Activated T-cell treated with anti-CD3 and anti-CD28 coated beads, Interleukin-2, amount 50 U/mL, for 24 hours (primary cell): ENCODE measurements around the gene ZBED4.

Source experiments
- DNase-seq: peaks from one replicate; pipeline ENCODE4 v3.0.0-alpha.2; 2020
- H3K27ac Mint-ChIP-seq: 2 replicates; pipeline ENCODE4 v1.8.0; 2020; ENCODE audit warnings: mild to moderate bottlenecking, mixed read lengths
- H3K27me3 Mint-ChIP-seq: 2 replicates; pipeline ENCODE4 v1.8.0; 2020; ENCODE audit warnings: mixed read lengths
- H3K36me3 Mint-ChIP-seq: 2 replicates; pipeline ENCODE4 v1.8.0; 2020; ENCODE audit warnings: low read depth, mixed read lengths
- H3K4me1 Mint-ChIP-seq: 2 replicates; pipeline ENCODE4 v1.8.0; 2020; ENCODE audit warnings: low read depth, mixed read lengths
- H3K4me3 Mint-ChIP-seq: 2 replicates; pipeline ENCODE4 v1.8.0; 2020; ENCODE audit warnings: mild to moderate bottlenecking, moderate library complexity, mixed read lengths
- H3K9me3 Mint-ChIP-seq: 2 replicates; pipeline ENCODE4 v1.8.0; 2020; ENCODE audit warnings: mixed read lengths

Gene ZBED4

GRCh38 chr22:49856343-49856742, 2.7 kb downstream of the ZBED4 start:
- peaks cover 21% of the 10 kb centered on the region for H3K36me3 Mint-ChIP-seq
- no peaks in the 10 kb centered on the region for H3K9me3 Mint-ChIP-seq
- H3K27ac Mint-ChIP-seq = no peak overlapping the region
- H3K4me1 Mint-ChIP-seq = peaks cover 54% of the 10 kb centered on the region
- no peak for DNase-seq
- H3K27me3 Mint-ChIP-seq = no peaks in the 10 kb centered on the region
- peak overlapping the region; percentile 90 for H3K4me3 Mint-ChIP-seq

- no peak for DNase-seq
- H3K36me3 Mint-ChIP-seq = peaks cover 21% of the 10 kb centered on the region
- peak overlapping the region; percentile 50 for H3K27ac Mint-ChIP-seq
- H3K4me1 Mint-ChIP-seq = peaks cover 56% of the 10 kb centered on the region
- no peaks in the 10 kb centered on the region for H3K27me3 Mint-ChIP-seq
- H3K4me3 Mint-ChIP-seq = no peak overlapping the region
- H3K9me3 Mint-ChIP-seq = no peaks in the 10 kb centered on the region
Observed at GRCh38 chr22:49856766-49857618, 3.3 kb downstream of the ZBED4 start.

GRCh38 chr22:49858827-49859226, 5.2 kb downstream of the ZBED4 start:
- H3K4me1 Mint-ChIP-seq = peaks cover 68% of the 10 kb centered on the region
- H3K27me3 Mint-ChIP-seq = no peaks in the 10 kb centered on the region
- no peak overlapping the region for H3K27ac Mint-ChIP-seq
- no peak overlapping the region for H3K4me3 Mint-ChIP-seq
- no peaks in the 10 kb centered on the region for H3K9me3 Mint-ChIP-seq
- DNase-seq = no peak
- H3K36me3 Mint-ChIP-seq = peaks cover 21% of the 10 kb centered on the region

GRCh38 chr22:49861642-49862495, 8.2 kb downstream of the ZBED4 start:
- peaks cover 65% of the 10 kb centered on the region for H3K4me1 Mint-ChIP-seq
- H3K36me3 Mint-ChIP-seq = peaks cover 24% of the 10 kb centered on the region
- peaks cover 8% of the 10 kb centered on the region for H3K9me3 Mint-ChIP-seq
- no peaks in the 10 kb centered on the region for H3K27me3 Mint-ChIP-seq
- H3K4me3 Mint-ChIP-seq = no peak overlapping the region
- H3K27ac Mint-ChIP-seq = peak overlapping the region; percentile 17
- DNase-seq = no peak

- peaks cover 67% of the 10 kb centered on the region for H3K4me1 Mint-ChIP-seq
- H3K27ac Mint-ChIP-seq = no peak overlapping the region
- no peaks in the 10 kb centered on the region for H3K27me3 Mint-ChIP-seq
- DNase-seq = no peak
- peaks cover 8% of the 10 kb centered on the region for H3K9me3 Mint-ChIP-seq
- H3K4me3 Mint-ChIP-seq = no peak overlapping the region
- H3K36me3 Mint-ChIP-seq = peaks cover 28% of the 10 kb centered on the region
Observed at GRCh38 chr22:49862496-49862776, 8.8 kb downstream of the ZBED4 start.

GRCh38 chr22:49863931-49864330, 10.3 kb downstream of the ZBED4 start:
- H3K27ac Mint-ChIP-seq = peak overlapping the region; percentile 39
- peaks cover 8% of the 10 kb centered on the region for H3K9me3 Mint-ChIP-seq
- no peak for DNase-seq
- no peaks in the 10 kb centered on the region for H3K27me3 Mint-ChIP-seq
- peaks cover 69% of the 10 kb centered on the region for H3K4me1 Mint-ChIP-seq
- H3K4me3 Mint-ChIP-seq = no peak overlapping the region
- peaks cover 38% of the 10 kb centered on the region for H3K36me3 Mint-ChIP-seq

- DNase-seq = no peak
- H3K9me3 Mint-ChIP-seq = peaks cover 20% of the 10 kb centered on the region
- no peaks in the 10 kb centered on the region for H3K27me3 Mint-ChIP-seq
- peaks cover 76% of the 10 kb centered on the region for H3K4me1 Mint-ChIP-seq
- H3K4me3 Mint-ChIP-seq = no peak overlapping the region
- peaks cover 48% of the 10 kb centered on the region for H3K36me3 Mint-ChIP-seq
- no peak overlapping the region for H3K27ac Mint-ChIP-seq
Observed at GRCh38 chr22:49865156-49865555, 11.5 kb downstream of the ZBED4 start.

GRCh38 chr22:49866134-49866533, 12.5 kb downstream of the ZBED4 start:
- Mint-ChIP-seq H3K9me3 (peaks cover 24% of the 10 kb centered on the region), H3K4me3 (no peak overlapping the region), H3K27ac (peak overlapping the region; percentile 3), H3K36me3 (peaks cover 54% of the 10 kb centered on the region), H3K4me1 (peaks cover 79% of the 10 kb centered on the region), H3K27me3 (no peaks in the 10 kb centered on the region)
- DNase-seq = no peak

GRCh38 chr22:49866646-49867045, 13.0 kb downstream of the ZBED4 start:
- peaks cover 54% of the 10 kb centered on the region for H3K36me3 Mint-ChIP-seq
- H3K4me3 Mint-ChIP-seq = no peak overlapping the region
- H3K4me1 Mint-ChIP-seq = peaks cover 75% of the 10 kb centered on the region
- H3K9me3 Mint-ChIP-seq = peaks cover 24% of the 10 kb centered on the region
- no peak for DNase-seq
- H3K27me3 Mint-ChIP-seq = no peaks in the 10 kb centered on the region
- no peak overlapping the region for H3K27ac Mint-ChIP-seq

GRCh38 chr22:49867303-49868265, 13.9 kb downstream of the ZBED4 start:
- Mint-ChIP-seq H3K4me3 (no peak overlapping the region), H3K9me3 (peaks cover 24% of the 10 kb centered on the region), H3K27me3 (no peaks in the 10 kb centered on the region), H3K36me3 (peaks cover 57% of the 10 kb centered on the region), H3K27ac (peak overlapping the region; percentile 68), H3K4me1 (peaks cover 73% of the 10 kb centered on the region)
- DNase-seq = no peak

- Mint-ChIP-seq H3K4me3 (no peak overlapping the region), H3K27ac (no peak overlapping the region), H3K9me3 (peaks cover 24% of the 10 kb centered on the region), H3K36me3 (peaks cover 69% of the 10 kb centered on the region), H3K4me1 (peaks cover 66% of the 10 kb centered on the region), H3K27me3 (no peaks in the 10 kb centered on the region)
- peak; percentile 15 for DNase-seq
Observed at GRCh38 chr22:49869086-49869830, 15.6 kb downstream of the ZBED4 start.

- Mint-ChIP-seq H3K36me3 (peaks cover 72% of the 10 kb centered on the region), H3K9me3 (peaks cover 24% of the 10 kb centered on the region), H3K27ac (peak overlapping the region; percentile 61), H3K4me1 (peaks cover 68% of the 10 kb centered on the region), H3K4me3 (no peak overlapping the region), H3K27me3 (no peaks in the 10 kb centered on the region)
- peak; percentile 12 for DNase-seq
Observed at GRCh38 chr22:49869845-49870712, 16.4 kb downstream of the ZBED4 start.

- peaks cover 16% of the 10 kb centered on the region for H3K9me3 Mint-ChIP-seq
- no peak overlapping the region for H3K27ac Mint-ChIP-seq
- H3K4me1 Mint-ChIP-seq = peaks cover 62% of the 10 kb centered on the region
- no peak overlapping the region for H3K4me3 Mint-ChIP-seq
- peaks cover 69% of the 10 kb centered on the region for H3K36me3 Mint-ChIP-seq
- H3K27me3 Mint-ChIP-seq = no peaks in the 10 kb centered on the region
- DNase-seq = no peak
Observed at GRCh38 chr22:49871482-49871881, 17.8 kb downstream of the ZBED4 start.
